Stimulated activated naive CD8-positive, alpha-beta T cell treated with anti-CD3 and anti-CD28 coated beads, Interleukin-15, Interleukin-2, amounts not matched to agents 100 ng/mL and 50 ng/mL, for 24 hours (primary cell): ENCODE measurements around the gene ERC2.

ENCODE experiments used
- H3K27ac Mint-ChIP-seq: one replicate; pipeline ENCODE4 v1.8.0; 2021; ENCODE audit warnings: mild to moderate bottlenecking, mixed read lengths
- H3K27me3 Mint-ChIP-seq: one replicate; pipeline ENCODE4 v1.8.0; 2021; ENCODE audit warnings: mixed read lengths
- H3K36me3 Mint-ChIP-seq: one replicate; pipeline ENCODE4 v1.8.0; 2021; ENCODE audit warnings: low read depth, mixed read lengths
- H3K4me1 Mint-ChIP-seq: one replicate; pipeline ENCODE4 v1.8.0; 2021; ENCODE audit warnings: low read depth, mixed read lengths
- H3K4me3 Mint-ChIP-seq: one replicate; pipeline ENCODE4 v1.8.0; 2021; ENCODE audit warnings: mild to moderate bottlenecking, mixed read lengths
- H3K9me3 Mint-ChIP-seq: one replicate; pipeline ENCODE4 v1.8.0; 2021; ENCODE audit warnings: mixed read lengths

ERC2 gene

DNA sequence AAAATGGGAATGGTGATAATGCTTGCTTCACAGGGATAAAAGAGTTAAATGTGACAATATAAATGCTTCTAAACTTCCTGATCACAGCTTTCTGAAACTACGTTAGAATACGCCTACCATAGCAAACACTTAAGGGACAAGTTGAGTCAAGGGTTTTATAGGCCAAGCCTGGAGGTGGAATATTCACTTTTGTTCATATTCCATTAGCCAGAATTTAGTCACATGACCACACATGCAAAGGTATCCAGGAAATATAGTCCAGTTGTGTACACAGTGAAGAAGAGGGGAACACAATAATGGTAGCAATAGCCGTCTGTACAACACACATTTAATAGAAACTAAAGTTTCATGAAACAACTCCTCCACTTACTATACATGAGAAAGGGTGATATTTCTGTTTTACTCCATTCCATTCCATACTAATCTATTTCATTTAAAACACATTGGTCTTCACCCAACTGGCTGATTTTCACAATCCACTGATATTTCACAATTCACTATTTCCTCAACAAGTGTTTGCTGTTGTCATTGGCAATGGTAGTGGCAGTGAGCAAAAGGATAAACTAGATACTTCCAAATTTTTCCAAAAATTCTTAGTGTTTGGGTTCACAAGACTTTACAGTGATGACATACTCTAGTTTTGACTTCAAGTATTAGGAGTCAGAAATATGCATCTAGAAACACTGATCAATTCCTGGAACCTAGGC lies 270.9 kb downstream of the ERC2 start:
- Mint-ChIP-seq H3K27ac (no peak overlapping the region), H3K4me3 (no peak overlapping the region), H3K27me3 (no peaks in the 10 kb centered on the region), H3K36me3 (no peaks in the 10 kb centered on the region), H3K4me1 (no peaks in the 10 kb centered on the region), H3K9me3 (no peaks in the 10 kb centered on the region)

- Mint-ChIP-seq H3K27ac (no peak overlapping the region), H3K9me3 (no peaks in the 10 kb centered on the region), H3K36me3 (no peaks in the 10 kb centered on the region), H3K4me1 (no peaks in the 10 kb centered on the region), H3K4me3 (no peak overlapping the region), H3K27me3 (no peaks in the 10 kb centered on the region)
Observed at GRCh38 chr3:56196700-56197099, 271.6 kb downstream of the ERC2 start.

GRCh38 chr3:56193519-56193918 lies 274.7 kb downstream of the ERC2 start:
- H3K27me3 Mint-ChIP-seq = no peaks in the 10 kb centered on the region

GRCh38 chr3:56192001-56192400 lies 276.3 kb downstream of the ERC2 start:
- H3K27me3 Mint-ChIP-seq = no peaks in the 10 kb centered on the region
- H3K9me3 Mint-ChIP-seq = no peaks in the 10 kb centered on the region
- H3K36me3 Mint-ChIP-seq = no peaks in the 10 kb centered on the region
- no peak overlapping the region for H3K27ac Mint-ChIP-seq
- H3K4me1 Mint-ChIP-seq = no peaks in the 10 kb centered on the region
- no peak overlapping the region for H3K4me3 Mint-ChIP-seq

More at GRCh38 chr3:56193519-56193918, 274.7 kb downstream of the ERC2 start:
- Mint-ChIP-seq H3K27ac (no peak overlapping the region), H3K36me3 (no peaks in the 10 kb centered on the region), H3K9me3 (no peaks in the 10 kb centered on the region), H3K4me1 (no peaks in the 10 kb centered on the region), H3K4me3 (no peak overlapping the region)

- no peaks in the 10 kb centered on the region for H3K9me3 Mint-ChIP-seq
- no peaks in the 10 kb centered on the region for H3K36me3 Mint-ChIP-seq
- no peaks in the 10 kb centered on the region for H3K27me3 Mint-ChIP-seq
- no peak overlapping the region for H3K4me3 Mint-ChIP-seq
- no peaks in the 10 kb centered on the region for H3K4me1 Mint-ChIP-seq
- H3K27ac Mint-ChIP-seq = no peak overlapping the region
Observed at GRCh38 chr3:56190771-56191305, 277.4 kb downstream of the ERC2 start.

- Mint-ChIP-seq H3K4me3 (no peak overlapping the region), H3K36me3 (no peaks in the 10 kb centered on the region), H3K27me3 (peaks cover 4% of the 10 kb centered on the region), H3K27ac (no peak overlapping the region), H3K4me1 (no peaks in the 10 kb centered on the region), H3K9me3 (no peaks in the 10 kb centered on the region)
Observed at GRCh38 chr3:56190130-56190529, 278.1 kb downstream of the ERC2 start.

GRCh38 chr3:56189536-56189935 lies 278.7 kb downstream of the ERC2 start:
- peaks cover 4% of the 10 kb centered on the region for H3K27me3 Mint-ChIP-seq
- no peaks in the 10 kb centered on the region for H3K9me3 Mint-ChIP-seq
- H3K27ac Mint-ChIP-seq = no peak overlapping the region
- no peaks in the 10 kb centered on the region for H3K36me3 Mint-ChIP-seq
- H3K4me3 Mint-ChIP-seq = no peak overlapping the region
- H3K4me1 Mint-ChIP-seq = no peaks in the 10 kb centered on the region

DNA sequence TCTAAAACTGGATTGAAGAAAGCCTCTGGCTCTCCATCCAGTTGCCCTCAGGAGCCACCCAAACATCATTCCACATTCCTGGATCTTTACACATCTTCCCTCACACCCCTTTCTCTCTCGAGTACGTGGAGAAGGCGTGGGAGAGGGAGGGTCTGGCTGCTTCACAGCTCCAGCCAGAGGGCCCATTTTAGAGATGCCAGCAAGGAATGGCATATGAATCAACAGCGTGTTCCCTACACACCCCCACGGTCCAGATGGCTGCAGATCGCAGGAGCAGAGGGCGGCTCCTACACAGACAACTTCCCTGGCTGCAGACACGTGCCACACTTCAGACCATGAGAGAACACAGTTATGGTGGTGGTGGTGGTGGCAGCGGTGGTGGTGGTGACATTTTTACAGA lies 280.1 kb downstream of the ERC2 start:
- Mint-ChIP-seq H3K4me1 (no peaks in the 10 kb centered on the region), H3K27ac (no peak overlapping the region), H3K27me3 (peaks cover 4% of the 10 kb centered on the region), H3K36me3 (no peaks in the 10 kb centered on the region), H3K4me3 (no peak overlapping the region), H3K9me3 (no peaks in the 10 kb centered on the region)

DNA sequence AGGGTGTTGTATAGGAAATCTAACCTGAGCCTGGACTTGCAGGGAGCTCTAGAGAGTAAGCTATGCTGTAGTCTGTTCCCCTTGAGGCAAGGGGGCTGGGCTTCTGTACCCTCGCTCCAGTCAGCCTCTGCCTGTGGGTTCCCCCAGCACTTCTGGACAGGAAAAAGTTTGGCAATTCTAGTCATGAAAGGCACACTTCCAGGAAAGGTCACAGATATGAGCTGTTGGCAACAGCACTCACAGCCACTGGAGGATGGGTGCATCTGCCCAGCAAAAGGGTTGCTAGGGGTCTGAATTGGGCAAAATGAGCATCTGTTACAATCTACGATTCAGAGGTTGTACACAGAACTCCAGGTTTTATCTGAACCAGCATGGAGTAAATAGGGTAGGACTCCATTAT lies 281.2 kb downstream of the ERC2 start:
- Mint-ChIP-seq H3K4me3 (no peak overlapping the region), H3K4me1 (no peaks in the 10 kb centered on the region), H3K27me3 (peaks cover 4% of the 10 kb centered on the region), H3K27ac (no peak overlapping the region), H3K36me3 (no peaks in the 10 kb centered on the region), H3K9me3 (no peaks in the 10 kb centered on the region)

DNA sequence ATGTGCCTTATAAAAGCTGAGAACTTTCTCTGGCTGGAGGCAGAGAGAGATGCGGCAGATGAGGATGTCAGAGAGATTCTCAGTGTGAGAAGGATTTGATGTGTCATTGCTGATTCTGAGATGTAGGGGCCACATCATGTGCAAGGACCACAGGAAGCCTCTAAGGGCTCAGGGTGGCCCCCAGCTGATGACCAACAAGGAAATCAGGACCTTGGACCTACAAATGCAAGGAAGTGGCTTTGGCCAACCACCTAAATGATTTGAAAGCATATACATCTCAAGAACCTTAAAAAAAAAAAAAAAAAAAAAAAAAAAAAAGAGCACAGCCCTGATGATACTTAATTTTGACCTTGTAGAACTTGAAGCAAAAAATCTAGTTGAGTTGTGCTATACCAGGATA lies 282.4 kb downstream of the ERC2 start:
- Mint-ChIP-seq H3K27ac (no peak overlapping the region), H3K9me3 (no peaks in the 10 kb centered on the region), H3K4me1 (no peaks in the 10 kb centered on the region), H3K4me3 (no peak overlapping the region), H3K36me3 (no peaks in the 10 kb centered on the region), H3K27me3 (peaks cover 4% of the 10 kb centered on the region)

DNA sequence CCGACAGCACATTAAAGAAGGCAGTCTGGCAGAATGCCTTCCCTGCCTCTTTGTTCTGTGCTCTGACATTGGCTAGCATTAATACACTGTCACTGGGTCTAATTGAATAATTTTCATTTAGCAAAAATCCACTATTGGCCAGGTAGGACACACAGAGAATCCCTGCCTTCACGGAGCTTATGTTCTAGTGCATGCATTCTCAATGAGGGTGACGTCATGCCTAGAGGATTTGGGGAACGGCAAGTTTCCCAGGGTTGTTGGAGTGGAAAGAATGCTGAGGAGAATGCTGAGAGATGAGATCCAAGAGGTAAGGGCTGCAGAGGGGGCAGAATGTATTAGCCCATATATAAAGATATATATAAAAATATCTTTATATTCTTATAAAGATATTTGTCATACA lies 284.7 kb downstream of the ERC2 start:
- peaks cover 4% of the 10 kb centered on the region for H3K27me3 Mint-ChIP-seq
- no peaks in the 10 kb centered on the region for H3K36me3 Mint-ChIP-seq
- H3K4me3 Mint-ChIP-seq = no peak overlapping the region
- no peak overlapping the region for H3K27ac Mint-ChIP-seq
- H3K9me3 Mint-ChIP-seq = no peaks in the 10 kb centered on the region
- H3K4me1 Mint-ChIP-seq = no peaks in the 10 kb centered on the region

GRCh38 chr3:56180433-56180832 lies 287.8 kb downstream of the ERC2 start:
- peaks cover 3% of the 10 kb centered on the region for H3K27me3 Mint-ChIP-seq
- H3K4me3 Mint-ChIP-seq = no peak overlapping the region
- no peak overlapping the region for H3K27ac Mint-ChIP-seq
- H3K36me3 Mint-ChIP-seq = no peaks in the 10 kb centered on the region
- H3K9me3 Mint-ChIP-seq = no peaks in the 10 kb centered on the region
- H3K4me1 Mint-ChIP-seq = no peaks in the 10 kb centered on the region

GRCh38 chr3:56173601-56174000 lies 294.7 kb downstream of the ERC2 start:
- H3K27me3 Mint-ChIP-seq = peaks cover 11% of the 10 kb centered on the region
- H3K9me3 Mint-ChIP-seq = no peaks in the 10 kb centered on the region
- H3K4me3 Mint-ChIP-seq = no peak overlapping the region
- H3K36me3 Mint-ChIP-seq = no peaks in the 10 kb centered on the region
- no peaks in the 10 kb centered on the region for H3K4me1 Mint-ChIP-seq
- H3K27ac Mint-ChIP-seq = no peak overlapping the region

DNA sequence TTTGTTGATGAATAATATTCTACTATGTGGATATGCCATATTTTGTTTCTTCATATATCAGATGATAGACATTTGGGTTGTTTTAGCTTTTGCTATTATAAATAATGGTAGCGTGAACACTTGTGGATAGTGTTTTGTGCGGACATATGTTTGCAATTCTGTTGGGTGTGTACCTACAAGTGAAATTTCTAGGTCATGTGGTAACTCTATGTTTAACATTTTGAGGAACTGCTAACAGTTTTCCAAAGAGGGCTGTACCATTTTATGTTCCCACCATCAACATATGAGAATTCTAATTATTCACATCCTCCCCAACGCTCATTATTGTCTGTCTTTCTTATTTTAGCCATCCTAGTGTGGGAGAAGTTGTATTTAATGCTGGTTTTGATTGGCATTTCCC lies 303.8 kb downstream of the ERC2 start:
- H3K4me1 Mint-ChIP-seq = no peaks in the 10 kb centered on the region
- H3K4me3 Mint-ChIP-seq = no peak overlapping the region
- H3K36me3 Mint-ChIP-seq = no peaks in the 10 kb centered on the region
- peaks cover 6% of the 10 kb centered on the region for H3K9me3 Mint-ChIP-seq
- peaks cover 6% of the 10 kb centered on the region for H3K27me3 Mint-ChIP-seq
- H3K27ac Mint-ChIP-seq = no peak overlapping the region

- Mint-ChIP-seq H3K4me1 (no peaks in the 10 kb centered on the region), H3K4me3 (no peak overlapping the region), H3K27me3 (no peaks in the 10 kb centered on the region), H3K36me3 (no peaks in the 10 kb centered on the region), H3K27ac (no peak overlapping the region), H3K9me3 (peaks cover 10% of the 10 kb centered on the region)
Observed at GRCh38 chr3:56157693-56158362, 310.4 kb downstream of the ERC2 start.

DNA sequence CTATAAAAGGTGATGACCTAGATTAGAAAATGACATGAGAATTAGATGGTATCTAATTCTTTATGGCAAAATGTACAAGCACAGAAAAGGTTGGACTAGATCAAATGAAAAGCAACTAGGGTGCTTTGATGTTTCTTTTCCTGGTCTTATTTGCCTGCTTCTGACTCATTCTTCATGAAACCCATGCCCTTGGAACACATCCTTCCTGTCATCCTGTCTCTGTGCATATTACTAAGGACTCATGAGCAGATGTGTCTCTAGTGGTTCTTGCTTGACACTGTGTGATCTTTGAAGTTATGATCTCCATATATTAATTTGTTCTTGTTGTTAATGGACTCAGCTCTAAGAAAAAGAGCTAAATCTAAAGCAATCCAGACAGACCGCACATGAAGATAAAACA lies 314.0 kb downstream of the ERC2 start:
- H3K4me1 Mint-ChIP-seq = no peaks in the 10 kb centered on the region
- H3K36me3 Mint-ChIP-seq = no peaks in the 10 kb centered on the region
- H3K27ac Mint-ChIP-seq = no peak overlapping the region
- H3K27me3 Mint-ChIP-seq = no peaks in the 10 kb centered on the region
- H3K4me3 Mint-ChIP-seq = no peak overlapping the region
- peaks cover 4% of the 10 kb centered on the region for H3K9me3 Mint-ChIP-seq
